HG03159 (cell line): ENCODE measurements around the gene AP5Z1.
"Not testable (repeated sequence)": the region's sequence is repeated elsewhere in the genome, so short reads cannot be mapped to it uniquely, and the experiment has no call there.

Source experiments
- ATAC-seq: cut with Tn5 transposase; IDR thresholded peaks from one replicate; pipeline ENCODE4 v1.9.1; 2021; ENCODE audit warnings: mild to moderate bottlenecking, moderate library complexity; ENCODE audit not compliant: unreplicated experiment

Gene AP5Z1

GRCh38 chr7:4800926-4801838 is 25.8 kb downstream of the AP5Z1 start:
- no peak for ATAC-seq

- no peak for ATAC-seq
Observed at GRCh38 chr7:4801839-4802231, 26.4 kb downstream of the AP5Z1 start.

- ATAC-seq: not testable (repeated sequence)
Observed at GRCh38 chr7:4802577-4802976, 27.2 kb downstream of the AP5Z1 start.

DNA sequence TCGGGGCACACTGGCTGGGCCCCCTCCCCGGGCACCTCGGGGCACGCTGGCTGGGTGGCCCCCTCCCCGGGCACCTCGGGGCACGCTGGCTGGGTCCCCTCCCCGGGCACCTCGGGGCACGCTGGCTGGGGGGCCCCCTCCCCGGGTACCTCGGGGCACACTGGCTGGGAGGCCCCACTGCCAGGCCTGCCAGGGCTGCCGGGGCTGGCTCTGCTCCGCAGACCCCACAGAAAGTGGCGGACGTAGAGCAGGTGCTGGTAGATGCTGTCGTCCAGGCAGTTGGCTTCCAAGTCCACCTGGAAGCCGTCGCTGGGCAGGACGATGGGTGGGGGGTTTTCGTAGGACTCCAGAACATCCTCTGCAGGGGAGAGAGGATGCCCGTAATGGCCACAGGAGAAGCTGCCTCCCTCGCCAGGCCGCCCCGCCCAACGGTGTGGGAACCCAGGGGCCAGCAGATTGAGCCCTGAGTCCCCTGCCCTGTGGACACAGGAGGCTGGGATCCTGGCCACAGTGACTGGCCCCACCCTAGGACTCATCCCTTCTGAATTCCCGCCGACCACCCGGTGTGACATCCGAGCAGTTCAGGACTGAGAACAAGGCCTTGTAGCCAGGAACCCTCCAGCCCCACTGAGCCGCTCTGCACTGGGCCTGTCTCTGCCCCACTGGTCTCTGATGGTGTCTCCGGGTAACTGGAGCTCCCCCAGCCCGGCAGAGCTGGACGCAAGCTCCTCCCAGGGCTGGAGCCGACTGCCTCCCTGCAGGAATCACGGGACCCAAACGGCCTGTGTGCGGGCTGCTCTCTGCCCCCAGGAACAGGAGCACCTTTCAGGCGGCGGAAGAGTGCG is 28.2 kb downstream of the AP5Z1 start:
- ATAC-seq: no peak

- ATAC-seq: no peak
Observed at GRCh38 chr7:4805110-4805983, 29.9 kb downstream of the AP5Z1 start.

DNA sequence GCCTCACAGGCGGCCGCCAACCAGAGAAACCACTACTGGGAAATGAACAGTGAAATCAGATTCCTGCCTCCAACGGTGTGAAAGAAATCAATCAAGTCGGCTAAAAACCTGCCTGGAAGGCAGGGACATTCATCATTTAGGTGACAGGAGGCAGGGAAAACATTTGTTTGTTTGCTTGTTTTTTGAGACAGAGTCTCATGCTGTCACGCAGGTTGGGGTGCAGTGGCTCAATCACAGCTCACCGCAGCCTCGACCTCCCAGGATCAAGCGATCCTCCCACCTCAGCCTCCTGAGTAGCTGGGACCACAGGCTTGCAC is 30.5 kb downstream of the AP5Z1 start:
- no peak for ATAC-seq

- ATAC-seq: no peak
Observed at GRCh38 chr7:4806983-4807597, 31.7 kb downstream of the AP5Z1 start.

DNA sequence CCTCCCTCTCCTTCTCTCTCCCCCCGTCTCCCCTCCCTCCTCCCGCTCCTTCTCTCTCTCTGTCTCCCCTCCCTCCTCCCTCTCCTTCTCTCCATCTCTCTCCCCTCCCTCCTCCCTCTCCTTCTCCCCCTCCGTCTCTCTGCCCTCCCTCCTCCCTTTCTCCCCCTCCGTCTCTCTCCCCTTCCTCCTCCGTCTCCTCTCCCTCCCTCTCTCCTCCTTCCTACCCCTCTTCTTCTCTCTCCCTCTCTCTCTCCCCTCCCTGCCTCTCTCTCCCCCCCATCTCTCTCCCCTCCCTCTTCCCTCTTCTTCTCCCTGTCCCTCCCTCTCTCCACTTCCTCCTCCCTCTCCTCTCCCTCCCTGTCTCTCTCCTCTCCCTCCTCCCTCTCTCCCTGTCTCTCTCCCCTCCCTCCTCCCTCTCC is 32.2 kb downstream of the AP5Z1 start:
- ATAC-seq: no peak

GRCh38 chr7:4808026-4808425 is 32.6 kb downstream of the AP5Z1 start:
- no peak for ATAC-seq

DNA sequence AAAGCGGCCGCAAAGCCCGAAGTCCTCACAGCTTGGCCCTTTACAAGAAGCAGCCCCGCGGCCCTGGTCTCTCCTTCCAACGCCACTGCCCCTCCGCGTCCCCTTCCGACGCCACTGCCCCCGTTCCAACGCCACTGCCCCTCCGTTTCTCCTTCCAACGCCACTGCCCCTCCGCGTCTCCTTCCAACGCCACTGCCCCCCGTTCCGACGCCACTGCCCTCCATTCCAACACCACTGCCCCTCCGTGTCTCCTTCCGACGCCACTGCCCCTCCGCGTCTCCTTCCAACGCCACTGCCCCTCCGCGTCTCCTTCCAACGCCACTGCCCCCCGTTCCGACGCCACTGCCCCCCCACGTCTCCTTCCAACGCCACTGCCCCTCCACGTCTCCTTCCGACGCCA is 33.1 kb downstream of the AP5Z1 start:
- ATAC-seq: no peak

DNA sequence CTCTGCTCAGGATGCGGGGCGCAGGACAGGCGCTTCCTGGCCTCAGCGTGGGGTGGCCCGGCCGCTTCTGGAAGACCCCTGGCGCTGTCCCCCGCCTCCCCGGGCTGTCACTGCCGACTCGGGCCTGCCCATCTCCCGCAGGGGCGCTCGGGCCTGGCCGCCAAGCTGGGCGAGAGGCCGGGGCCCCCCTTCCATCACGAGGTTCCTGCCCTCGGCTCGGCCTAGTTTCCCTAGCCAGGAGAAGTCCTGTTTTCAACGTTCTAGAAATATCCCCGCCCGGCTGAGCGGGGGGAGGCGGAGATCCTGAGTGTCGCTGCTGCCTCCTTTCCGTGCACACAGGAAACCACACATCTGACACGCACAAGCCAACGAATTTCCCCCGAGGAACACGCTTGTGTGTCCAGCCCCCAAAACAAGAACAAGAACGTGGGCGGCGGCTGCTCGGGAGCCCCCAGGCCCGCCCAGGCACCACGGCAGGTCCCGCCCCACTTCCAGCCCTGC is 33.7 kb downstream of the AP5Z1 start:
- no peak for ATAC-seq

GRCh38 chr7:4809666-4810065 is 34.2 kb downstream of the AP5Z1 start:
- ATAC-seq: no peak

DNA sequence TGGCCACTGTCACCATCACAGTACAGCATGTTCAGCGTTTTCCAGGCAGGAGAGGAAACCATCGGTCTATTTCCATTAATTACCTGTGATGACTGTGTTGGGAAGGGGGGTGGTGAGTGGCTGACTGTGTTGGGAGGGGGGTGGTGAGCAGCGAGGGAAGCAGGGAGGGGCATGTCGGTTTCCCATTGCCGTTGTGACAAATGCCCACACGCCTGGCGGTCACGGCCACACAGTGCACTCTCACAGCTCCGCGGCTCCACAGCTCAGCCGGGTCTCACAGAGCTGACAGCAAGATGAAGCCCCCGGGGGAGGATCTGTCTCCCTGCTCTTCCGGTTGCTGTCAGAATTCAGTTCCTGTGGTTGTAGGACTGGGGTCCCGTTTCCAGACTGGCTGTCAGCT is 39.0 kb downstream of the AP5Z1 start:
- no peak for ATAC-seq

DNA sequence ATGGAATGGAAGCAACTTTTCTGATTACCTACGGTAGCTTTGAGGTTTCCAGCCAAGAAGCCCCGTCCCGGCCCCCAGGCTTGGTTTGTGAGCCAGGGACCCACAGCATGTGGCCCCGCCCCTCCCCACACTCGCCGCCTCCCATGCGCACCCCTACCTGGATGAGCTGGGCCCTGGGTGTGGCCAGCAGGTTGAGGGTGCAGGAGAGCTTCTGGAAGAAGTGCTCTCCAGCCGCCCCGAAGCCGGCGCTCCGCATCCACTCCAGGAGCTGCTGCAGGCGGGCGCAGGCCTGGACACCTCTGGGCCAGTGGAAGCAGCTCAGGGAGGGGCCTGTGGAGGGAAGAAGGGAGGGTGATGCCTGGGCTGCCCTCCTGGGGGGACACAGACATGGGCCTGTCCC is 39.7 kb downstream of the AP5Z1 start:
- ATAC-seq: no peak

DNA sequence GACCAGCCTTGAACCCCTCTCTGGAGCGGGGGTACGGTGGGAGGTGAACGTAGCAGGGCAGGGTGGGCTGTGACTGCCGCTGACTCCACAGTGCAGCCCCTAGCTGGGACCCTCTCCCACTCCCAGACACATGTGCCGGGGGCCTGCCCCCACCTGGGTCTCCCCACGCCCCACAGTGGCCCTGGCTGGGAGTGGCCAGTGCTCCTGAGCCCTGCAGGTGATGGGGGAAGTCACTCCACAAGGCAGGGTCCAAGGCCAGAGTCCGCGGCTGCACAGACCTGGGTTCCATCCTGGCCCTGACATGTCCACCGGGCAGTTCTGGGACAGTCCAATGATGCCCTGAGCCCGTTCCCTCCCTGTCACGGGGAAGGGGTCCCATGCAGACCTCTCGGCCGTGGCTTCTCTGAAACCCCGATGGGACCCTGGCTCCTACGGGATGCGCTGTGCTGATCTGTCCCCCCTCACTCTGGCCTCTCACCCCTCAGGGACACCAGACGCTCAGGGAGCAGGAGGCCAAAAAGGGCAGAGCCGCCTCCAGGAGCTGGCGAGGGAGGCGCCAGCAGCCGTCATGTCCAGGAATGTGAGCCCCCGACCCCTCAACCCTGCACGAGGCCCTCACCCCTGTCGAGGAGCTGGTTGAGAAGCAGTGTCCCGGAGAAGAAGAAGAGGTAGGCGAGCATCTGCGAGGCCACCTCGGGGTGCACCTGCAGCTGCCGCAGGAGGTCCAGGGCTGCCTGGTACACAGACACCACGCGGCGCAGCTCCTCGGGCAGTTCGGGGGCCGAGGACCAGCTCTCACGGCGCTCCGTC is 40.4 kb downstream of the AP5Z1 start:
- no peak for ATAC-seq

GRCh38 chr7:4816419-4817080 is 41.1 kb downstream of the AP5Z1 start:
- ATAC-seq: no peak

DNA sequence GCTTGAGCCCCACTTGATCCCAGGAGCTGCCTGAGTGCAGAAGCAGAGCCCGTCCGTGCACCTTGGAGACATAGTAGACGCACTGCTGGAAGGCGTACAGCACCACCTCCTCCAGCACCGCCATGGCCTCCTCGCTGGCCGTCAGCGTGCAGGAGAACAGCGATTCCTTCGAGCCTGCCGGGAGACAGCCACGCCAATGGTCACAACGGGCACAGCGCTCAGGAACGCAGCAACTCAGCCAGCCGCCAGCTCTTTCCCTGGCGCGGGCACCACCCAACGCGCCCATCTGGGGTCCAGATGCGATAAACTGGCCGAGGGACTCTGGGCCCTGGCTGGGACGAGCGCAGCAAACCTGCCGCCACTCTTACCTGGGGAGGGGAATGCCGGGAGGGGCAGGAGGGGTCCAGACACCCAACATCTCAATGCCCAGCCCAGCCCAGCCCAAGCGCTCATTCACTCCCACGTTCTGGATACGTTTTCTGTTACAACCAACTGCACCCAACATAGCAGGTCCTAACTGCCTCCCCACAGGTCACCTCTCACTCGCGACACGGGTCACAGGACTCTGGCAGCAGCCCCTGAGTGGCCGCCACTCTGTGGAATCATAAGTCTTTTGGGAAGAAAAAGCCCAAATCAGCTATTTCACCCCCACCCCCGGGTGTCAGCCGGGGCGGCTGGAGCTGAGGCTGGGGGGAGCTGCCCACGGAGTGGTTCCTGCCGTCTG is 41.9 kb downstream of the AP5Z1 start:
- no peak for ATAC-seq

DNA sequence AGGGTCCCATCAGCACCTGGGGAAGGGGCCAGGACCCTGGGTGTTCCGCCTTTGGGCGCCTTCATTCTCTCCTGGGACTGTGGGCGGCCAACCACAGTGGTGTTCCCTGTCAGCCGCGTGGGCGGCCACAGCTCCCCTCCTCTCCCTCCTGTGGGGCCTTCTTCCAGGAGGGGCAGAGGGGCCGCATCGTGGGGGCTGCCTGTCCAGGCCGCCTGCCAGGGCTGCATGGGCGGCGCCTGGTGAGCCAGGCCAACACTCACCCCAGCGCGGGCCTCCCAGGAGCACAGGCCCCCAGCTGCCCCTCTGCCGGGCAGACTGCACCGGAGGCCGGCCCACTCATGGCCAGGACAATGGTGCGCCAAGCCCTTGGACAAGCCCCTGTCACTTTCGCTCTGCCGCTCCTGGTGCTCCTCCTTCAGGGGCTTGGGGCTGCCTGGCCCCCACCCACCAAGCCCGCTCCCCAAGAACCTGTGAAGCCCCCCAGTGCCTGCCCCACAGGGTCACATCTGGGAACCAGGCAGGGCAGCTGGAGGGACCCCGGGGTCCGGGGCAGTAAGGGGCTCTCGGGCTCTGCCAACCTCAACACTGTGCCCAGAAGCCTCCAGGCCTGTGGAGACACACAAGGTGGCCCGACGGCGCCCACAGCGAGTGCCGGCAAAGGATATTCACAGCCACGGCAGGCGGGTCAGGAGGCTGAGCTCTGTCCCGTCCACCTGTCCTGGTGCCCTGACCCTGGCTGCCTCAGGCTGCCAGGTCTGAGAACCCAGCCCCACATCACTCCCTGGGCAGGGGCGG is 42.8 kb downstream of the AP5Z1 start:
- ATAC-seq: no peak
